ENCODE data around the gene AOPEP.

The AOPEP gene

DNA sequence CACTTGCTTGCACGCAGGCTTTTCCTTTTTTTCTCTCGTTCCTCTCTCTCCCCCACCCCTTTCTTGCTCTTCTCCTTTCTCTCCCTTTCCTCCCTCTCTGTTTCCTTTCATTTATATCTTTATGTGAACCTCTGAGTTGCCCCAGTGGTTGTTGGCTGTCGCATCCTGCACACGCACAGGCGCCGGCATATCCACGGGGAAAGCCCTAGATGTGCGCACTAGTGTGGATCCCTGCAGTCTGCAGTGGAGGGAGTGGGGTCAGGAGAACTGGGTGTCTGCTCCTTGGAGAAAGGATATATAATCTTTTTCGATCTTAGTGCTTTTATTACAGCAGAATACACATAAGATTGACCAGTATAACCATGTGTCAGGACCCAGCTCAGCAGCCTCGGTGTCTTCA is 367.5 kb downstream of the AOPEP start:
- ATAC-seq: no peak
- Mint-ChIP-seq H3K36me3 (peaks cover 9% of the 10 kb centered on the region), H3K27me3 (no peaks in the 10 kb centered on the region), H3K4me1 (no peaks in the 10 kb centered on the region), H3K4me3 (no peak overlapping the region), H3K9me3 (no peaks in the 10 kb centered on the region), H3K27ac (no peak overlapping the region)

- peaks cover 8% of the 10 kb centered on the region for H3K36me3 Mint-ChIP-seq
- H3K4me1 Mint-ChIP-seq: no peaks in the 10 kb centered on the region
- no peak overlapping the region for H3K4me3 Mint-ChIP-seq
- no peak overlapping the region for H3K27ac Mint-ChIP-seq
- no peaks in the 10 kb centered on the region for H3K27me3 Mint-ChIP-seq
- ATAC-seq: no peak
- no peaks in the 10 kb centered on the region for H3K9me3 Mint-ChIP-seq
Measured at GRCh38 chr9:95095641-95096355, 369.3 kb downstream of the AOPEP start.

- H3K36me3 Mint-ChIP-seq: peaks cover 12% of the 10 kb centered on the region
- no peaks in the 10 kb centered on the region for H3K4me1 Mint-ChIP-seq
- H3K27me3 Mint-ChIP-seq: no peaks in the 10 kb centered on the region
- H3K4me3 Mint-ChIP-seq: no peak overlapping the region
- H3K9me3 Mint-ChIP-seq: no peaks in the 10 kb centered on the region
- H3K27ac Mint-ChIP-seq: no peak overlapping the region
- ATAC-seq: no peak
Measured at GRCh38 chr9:95096381-95096780, 369.9 kb downstream of the AOPEP start.

DNA sequence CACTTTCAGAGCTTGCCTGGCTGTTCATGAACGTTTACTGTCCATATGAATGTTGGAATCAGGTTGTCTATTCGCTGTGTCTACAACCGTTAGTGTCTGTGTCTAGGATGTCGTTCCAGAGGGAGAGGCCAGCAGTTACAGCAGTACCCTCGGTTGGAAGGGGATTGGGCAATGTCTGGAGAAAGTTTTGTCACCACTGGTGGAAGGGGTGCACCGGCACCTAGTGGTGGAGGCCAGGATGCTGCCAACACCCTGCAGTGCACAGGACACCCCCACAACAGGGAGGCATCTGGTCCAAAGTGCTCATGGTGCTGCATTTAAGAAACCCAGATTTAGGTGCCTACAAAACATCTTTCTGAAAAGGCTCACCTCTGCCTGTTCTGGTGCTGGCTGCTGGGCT is 370.3 kb downstream of the AOPEP start:
- Mint-ChIP-seq H3K36me3 (peaks cover 12% of the 10 kb centered on the region), H3K27ac (no peak overlapping the region), H3K9me3 (no peaks in the 10 kb centered on the region), H3K4me3 (no peak overlapping the region), H3K4me1 (no peaks in the 10 kb centered on the region), H3K27me3 (no peaks in the 10 kb centered on the region)
- no peak for ATAC-seq

- no peak overlapping the region for H3K27ac Mint-ChIP-seq
- no peaks in the 10 kb centered on the region for H3K9me3 Mint-ChIP-seq
- H3K4me1 Mint-ChIP-seq: no peaks in the 10 kb centered on the region
- no peak overlapping the region for H3K4me3 Mint-ChIP-seq
- ATAC-seq: no peak
- H3K36me3 Mint-ChIP-seq: peaks cover 12% of the 10 kb centered on the region
- no peaks in the 10 kb centered on the region for H3K27me3 Mint-ChIP-seq
Measured at GRCh38 chr9:95097279-95097678, 370.8 kb downstream of the AOPEP start.

- Mint-ChIP-seq H3K9me3 (no peaks in the 10 kb centered on the region), H3K4me1 (no peaks in the 10 kb centered on the region), H3K27ac (no peak overlapping the region), H3K27me3 (no peaks in the 10 kb centered on the region), H3K36me3 (peaks cover 16% of the 10 kb centered on the region), H3K4me3 (no peak overlapping the region)
- ATAC-seq: no peak
Measured at GRCh38 chr9:95098391-95098921, 372.0 kb downstream of the AOPEP start.

DNA sequence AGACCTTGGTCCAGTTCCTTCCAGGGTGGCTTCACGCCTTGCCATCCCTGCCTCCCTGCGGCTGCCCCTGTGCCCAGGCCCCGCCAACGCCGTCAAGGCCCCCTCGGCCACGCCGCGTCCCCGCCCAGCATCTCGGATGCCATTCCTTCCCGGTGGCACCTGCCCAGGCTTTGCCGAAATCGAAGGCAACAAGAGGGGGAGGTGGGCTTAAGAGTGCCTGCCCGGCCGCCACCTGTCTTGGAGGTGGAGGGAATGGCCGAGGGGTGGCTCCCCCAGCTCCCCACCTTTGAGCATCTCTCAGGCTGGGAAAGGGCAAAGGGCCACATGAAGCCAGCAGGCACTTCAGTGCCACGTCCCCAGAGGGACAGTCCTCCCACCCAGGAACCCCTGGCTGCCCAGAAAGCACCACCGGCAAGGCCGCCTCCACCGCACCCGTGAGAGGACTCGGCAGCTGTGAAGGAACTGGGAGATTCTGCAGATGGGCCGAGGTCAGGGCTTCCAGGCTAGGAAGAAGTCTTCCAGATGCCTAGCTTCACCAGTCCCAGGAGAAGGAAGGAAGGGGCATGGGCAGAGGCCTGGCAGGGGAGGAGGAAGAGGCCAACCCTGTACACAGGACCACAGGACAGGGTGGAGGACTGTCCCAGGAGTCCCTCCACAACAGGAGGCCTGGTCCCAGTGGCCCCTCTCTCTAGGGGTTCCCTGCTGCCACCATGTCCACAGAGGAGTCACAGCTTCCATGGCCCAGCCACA is 373.0 kb downstream of the AOPEP start:
- H3K27ac Mint-ChIP-seq: no peak overlapping the region
- no peak for ATAC-seq
- H3K4me1 Mint-ChIP-seq: no peaks in the 10 kb centered on the region
- no peaks in the 10 kb centered on the region for H3K27me3 Mint-ChIP-seq
- no peaks in the 10 kb centered on the region for H3K9me3 Mint-ChIP-seq
- no peak overlapping the region for H3K4me3 Mint-ChIP-seq
- peaks cover 18% of the 10 kb centered on the region for H3K36me3 Mint-ChIP-seq

- Mint-ChIP-seq H3K27ac (no peak overlapping the region), H3K4me1 (no peaks in the 10 kb centered on the region)
Measured at GRCh38 chr9:95100071-95100627, 373.6 kb downstream of the AOPEP start.

DNA sequence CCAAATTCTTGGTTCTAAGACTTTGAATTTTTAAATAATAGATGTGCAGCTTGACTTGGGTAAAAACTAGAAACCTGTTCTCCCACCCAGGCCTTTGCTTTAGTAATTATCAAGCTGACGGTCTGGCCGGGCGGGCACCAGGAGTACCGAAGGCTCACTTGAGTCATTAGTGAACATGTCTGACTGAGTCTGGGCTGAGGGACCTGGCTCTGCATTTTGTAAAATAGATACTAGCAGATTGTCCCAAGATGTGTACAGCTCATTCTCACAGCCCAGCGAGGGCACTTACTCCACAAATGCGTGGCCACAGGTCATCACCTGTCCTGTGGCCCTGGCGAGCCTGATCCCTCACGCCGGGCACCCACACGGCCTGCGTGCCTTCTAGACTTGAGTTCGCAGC is 374.8 kb downstream of the AOPEP start:
- Mint-ChIP-seq H3K27me3 (no peaks in the 10 kb centered on the region), H3K4me3 (no peak overlapping the region), H3K36me3 (peaks cover 28% of the 10 kb centered on the region), H3K9me3 (no peaks in the 10 kb centered on the region), H3K27ac (no peak overlapping the region), H3K4me1 (no peaks in the 10 kb centered on the region)
- ATAC-seq: no peak

More at GRCh38 chr9:95100071-95100627, 373.6 kb downstream of the AOPEP start:
- Mint-ChIP-seq H3K36me3 (peaks cover 18% of the 10 kb centered on the region), H3K27me3 (no peaks in the 10 kb centered on the region), H3K9me3 (no peaks in the 10 kb centered on the region), H3K4me3 (no peak overlapping the region)
- ATAC-seq: no peak

DNA sequence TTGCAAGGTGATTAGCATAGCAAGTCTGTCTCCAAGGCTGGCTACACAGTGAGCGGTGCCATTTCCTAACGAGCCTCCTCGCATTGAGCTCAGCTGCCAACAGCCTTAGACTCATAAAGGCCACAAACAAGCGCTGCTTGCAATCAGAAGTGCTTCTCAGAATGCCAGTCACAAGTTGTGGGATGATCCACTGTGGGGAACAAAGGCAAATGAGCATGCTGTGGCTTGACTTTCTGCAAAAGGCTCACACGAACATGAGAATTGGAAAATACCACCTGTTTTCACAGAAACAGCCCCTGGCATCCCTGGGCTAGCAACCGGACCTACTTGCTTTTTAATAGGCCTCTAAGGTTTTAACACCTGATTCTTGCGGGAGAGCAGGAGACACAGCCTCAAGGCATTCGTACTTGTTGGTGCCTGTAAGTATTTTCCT is 375.5 kb downstream of the AOPEP start:
- no peaks in the 10 kb centered on the region for H3K27me3 Mint-ChIP-seq
- no peak for ATAC-seq
- H3K9me3 Mint-ChIP-seq: no peaks in the 10 kb centered on the region
- H3K27ac Mint-ChIP-seq: no peak overlapping the region
- no peaks in the 10 kb centered on the region for H3K4me1 Mint-ChIP-seq
- H3K36me3 Mint-ChIP-seq: peaks cover 33% of the 10 kb centered on the region
- H3K4me3 Mint-ChIP-seq: no peak overlapping the region

GRCh38 chr9:95102572-95102971 is 376.1 kb downstream of the AOPEP start:
- no peaks in the 10 kb centered on the region for H3K27me3 Mint-ChIP-seq

DNA sequence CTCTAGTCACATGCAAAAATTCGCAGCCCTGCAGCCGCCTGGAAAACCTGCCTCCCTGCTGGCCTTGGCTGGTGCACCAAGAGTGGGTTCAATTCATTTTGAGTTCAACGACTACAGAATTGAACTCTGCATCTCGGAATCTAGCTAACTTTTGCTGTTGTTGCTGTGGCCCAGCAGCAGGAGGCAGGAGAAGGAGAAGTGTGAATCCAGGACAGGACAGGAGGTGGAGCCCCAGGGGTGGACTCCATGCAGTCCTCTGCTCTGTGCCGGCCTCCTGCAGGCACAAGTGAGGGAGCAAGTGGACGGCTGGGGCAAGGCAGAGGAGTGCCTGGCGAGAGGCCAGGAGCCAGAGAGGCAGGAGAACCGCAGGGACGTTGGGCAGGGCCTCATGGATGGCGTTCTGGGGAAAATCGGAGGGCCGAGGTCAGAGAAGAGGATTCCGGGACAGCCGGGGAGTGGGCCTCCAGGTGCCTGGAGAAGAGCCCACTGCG is 376.8 kb downstream of the AOPEP start:
- Mint-ChIP-seq H3K36me3 (peaks cover 38% of the 10 kb centered on the region), H3K4me1 (no peaks in the 10 kb centered on the region), H3K9me3 (no peaks in the 10 kb centered on the region), H3K4me3 (no peak overlapping the region), H3K27ac (no peak overlapping the region), H3K27me3 (no peaks in the 10 kb centered on the region)
- ATAC-seq: no peak

More at GRCh38 chr9:95102572-95102971, 376.1 kb downstream of the AOPEP start:
- H3K4me1 Mint-ChIP-seq: no peaks in the 10 kb centered on the region
- no peak for ATAC-seq
- H3K27ac Mint-ChIP-seq: no peak overlapping the region
- peaks cover 36% of the 10 kb centered on the region for H3K36me3 Mint-ChIP-seq
- no peaks in the 10 kb centered on the region for H3K9me3 Mint-ChIP-seq
- no peak overlapping the region for H3K4me3 Mint-ChIP-seq

DNA sequence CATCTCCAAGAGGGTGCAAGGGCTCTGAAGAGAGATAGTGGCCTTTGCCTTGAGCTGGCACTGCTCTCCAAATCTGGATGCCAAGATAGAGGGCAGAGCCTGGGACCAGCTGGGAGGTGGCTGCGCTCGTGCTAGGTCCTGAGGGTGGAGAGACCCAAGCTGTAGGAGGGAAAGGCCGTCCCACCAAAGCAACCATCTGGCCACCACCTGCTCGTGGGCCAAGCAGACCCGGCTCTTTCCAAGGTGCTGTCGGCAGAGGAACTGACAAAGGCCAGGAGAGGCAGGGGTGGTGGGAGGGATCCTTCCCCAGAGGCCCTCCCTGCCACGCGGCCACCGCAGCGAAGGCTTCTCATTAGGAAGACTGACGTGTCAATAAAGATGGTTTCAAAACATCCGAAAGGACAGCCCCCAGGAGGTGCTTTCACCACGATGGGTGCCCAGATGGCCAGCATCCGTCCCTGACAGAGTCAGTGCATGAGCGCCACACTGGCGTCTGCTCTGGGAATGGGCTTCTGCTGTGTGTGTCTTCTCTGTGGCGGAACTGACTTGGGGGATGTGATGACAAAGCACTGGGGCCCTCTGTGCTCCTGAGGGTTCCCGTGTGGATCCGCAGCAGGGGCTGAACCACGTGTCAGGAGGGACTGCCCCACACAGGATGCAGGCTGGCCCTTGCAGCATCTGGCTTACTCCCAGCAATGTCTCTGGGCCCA is 377.5 kb downstream of the AOPEP start:
- no peaks in the 10 kb centered on the region for H3K4me1 Mint-ChIP-seq
- no peaks in the 10 kb centered on the region for H3K9me3 Mint-ChIP-seq
- ATAC-seq: no peak
- no peak overlapping the region for H3K4me3 Mint-ChIP-seq
- H3K27me3 Mint-ChIP-seq: no peaks in the 10 kb centered on the region
- no peak overlapping the region for H3K27ac Mint-ChIP-seq
- peaks cover 42% of the 10 kb centered on the region for H3K36me3 Mint-ChIP-seq

- no peak for ATAC-seq
- H3K36me3 Mint-ChIP-seq: peaks cover 39% of the 10 kb centered on the region
- H3K4me3 Mint-ChIP-seq: no peak overlapping the region
- no peaks in the 10 kb centered on the region for H3K9me3 Mint-ChIP-seq
- H3K4me1 Mint-ChIP-seq: no peaks in the 10 kb centered on the region
- H3K27ac Mint-ChIP-seq: no peak overlapping the region
- no peaks in the 10 kb centered on the region for H3K27me3 Mint-ChIP-seq
Measured at GRCh38 chr9:95104581-95104960, 378.1 kb downstream of the AOPEP start.

GRCh38 chr9:95104980-95105379 is 378.5 kb downstream of the AOPEP start:
- Mint-ChIP-seq H3K27me3 (no peaks in the 10 kb centered on the region), H3K9me3 (no peaks in the 10 kb centered on the region), H3K36me3 (peaks cover 35% of the 10 kb centered on the region), H3K4me3 (no peak overlapping the region), H3K4me1 (no peaks in the 10 kb centered on the region), H3K27ac (no peak overlapping the region)
- ATAC-seq: no peak
